H1 (cell line): ENCODE data around the gene EGFL6.

Source experiments
- BRCA1 ChIP-seq: IDR thresholded peaks from 2 replicates; pipeline ENCODE4 v1.6.1; 2012; ENCODE audit warnings: low read depth, low read length, improper control_type of control experiment
- CHD2 ChIP-seq: IDR thresholded peaks from 2 replicates; pipeline ENCODE4 v1.6.1; 2012; ENCODE audit warnings: low read length, improper control_type of control experiment
- E2F6 ChIP-seq: IDR thresholded peaks from 2 replicates; pipeline ENCODE4 v1.6.1; 2012; ENCODE audit warnings: inconsistent platforms
- EZH2 ChIP-seq: fragments of 200-600 bp; sonication (generic); IDR thresholded peaks from 2 replicates; pipeline ENCODE4 v1.7.1; 2012; ENCODE audit warnings: low read depth, mild to moderate bottlenecking, moderate library complexity, low read length, inconsistent platforms; ENCODE audit not compliant: severe bottlenecking
- HDAC6 ChIP-seq: IDR thresholded peaks from one replicate; pipeline ENCODE4 v1.7.1; 2012; ENCODE audit warnings: low read depth, mild to moderate bottlenecking, inconsistent platforms, low read length, moderate library complexity
- POLR2A ChIP-seq, 2 experiments: IDR thresholded peaks; 1 replicate in 1 of 2; 2 replicates in 1 of 2; pipeline ENCODE4 v1.6.1; 2011; ENCODE audit warnings: low read depth in 2 of 2, low read length in 2 of 2, mild to moderate bottlenecking in 2 of 2; ENCODE audit errors: control extremely low read depth in 1 of 2
- POLR2AphosphoS5 ChIP-seq: IDR thresholded peaks from 2 replicates; pipeline ENCODE4 v1.6.1; 2011; ENCODE audit warnings: low read depth, low read length
- RNF2 ChIP-seq: fragments of 200-900, 300-1000 bp; sonication (generic); IDR thresholded peaks from 2 replicates; pipeline ENCODE4 v1.7.1; 2016; ENCODE audit warnings: borderline replicate concordance, low read depth, mild to moderate bottlenecking, antibody characterized with exemption, low read length; ENCODE audit not compliant: poor library complexity, severe bottlenecking; ENCODE audit errors: missing control alignments
- SRF ChIP-seq: IDR thresholded peaks from 2 replicates; pipeline ENCODE4 v1.6.1; 2011; ENCODE audit warnings: mild to moderate bottlenecking, low read depth, low read length, moderate library complexity
- TAF1 ChIP-seq: IDR thresholded peaks from 2 replicates; pipeline ENCODE4 v1.6.1; 2011; ENCODE audit warnings: mild to moderate bottlenecking, low read depth, low read length
- TF ChIP-seq, protein P1 (sequence below), 3 experiments: IDR thresholded peaks; 1 replicate in 2 of 3; 2 replicates in 1 of 3; pipeline versions ENCODE4 v1.5.1 to v1.6.1; 2011; ENCODE audit warnings: low read length in 3 of 3, mild to moderate bottlenecking in 3 of 3, inconsistent platforms in 2 of 3, low read depth in 1 of 3, moderate library complexity in 1 of 3; ENCODE audit not compliant: insufficient read depth in 1 of 3; ENCODE audit errors: control extremely low read depth in 1 of 3
- TF ChIP-seq, protein P2 (sequence below): IDR thresholded peaks from 2 replicates; pipeline ENCODE4 v1.6.1; 2011; ENCODE audit warnings: low read length, improper control_type of control experiment

DNA sequence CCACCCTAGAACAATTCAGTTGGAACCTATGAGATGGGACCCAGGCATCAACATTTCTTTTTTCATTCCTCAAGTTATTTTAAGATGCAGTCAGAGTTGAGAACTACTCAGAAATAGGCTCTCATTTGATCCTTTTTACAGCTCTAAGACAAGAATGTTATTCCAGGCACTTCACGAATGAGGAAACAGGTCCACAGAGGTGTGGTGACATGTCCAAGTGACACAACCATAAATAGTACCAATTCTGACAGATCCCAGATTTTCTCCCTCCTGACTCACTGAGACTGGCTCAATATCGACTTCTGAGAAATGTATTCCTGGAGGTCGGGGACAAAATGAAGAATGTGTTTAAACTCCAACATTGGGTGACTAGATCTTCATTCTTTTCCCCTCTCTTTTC is 94.6 kb downstream of the EGFL6 start:
- no peak for TF ChIP-seq CHD2
- no peak for TF ChIP-seq POLR2A (IDR thresholded peaks at IDR 0.05; ENCODE audit: control extremely low read depth in 1 of 2, low read depth in 2 of 2, low read length in 2 of 2)
- no peak for TF ChIP-seq SRF
- TF ChIP-seq, protein P1, sequence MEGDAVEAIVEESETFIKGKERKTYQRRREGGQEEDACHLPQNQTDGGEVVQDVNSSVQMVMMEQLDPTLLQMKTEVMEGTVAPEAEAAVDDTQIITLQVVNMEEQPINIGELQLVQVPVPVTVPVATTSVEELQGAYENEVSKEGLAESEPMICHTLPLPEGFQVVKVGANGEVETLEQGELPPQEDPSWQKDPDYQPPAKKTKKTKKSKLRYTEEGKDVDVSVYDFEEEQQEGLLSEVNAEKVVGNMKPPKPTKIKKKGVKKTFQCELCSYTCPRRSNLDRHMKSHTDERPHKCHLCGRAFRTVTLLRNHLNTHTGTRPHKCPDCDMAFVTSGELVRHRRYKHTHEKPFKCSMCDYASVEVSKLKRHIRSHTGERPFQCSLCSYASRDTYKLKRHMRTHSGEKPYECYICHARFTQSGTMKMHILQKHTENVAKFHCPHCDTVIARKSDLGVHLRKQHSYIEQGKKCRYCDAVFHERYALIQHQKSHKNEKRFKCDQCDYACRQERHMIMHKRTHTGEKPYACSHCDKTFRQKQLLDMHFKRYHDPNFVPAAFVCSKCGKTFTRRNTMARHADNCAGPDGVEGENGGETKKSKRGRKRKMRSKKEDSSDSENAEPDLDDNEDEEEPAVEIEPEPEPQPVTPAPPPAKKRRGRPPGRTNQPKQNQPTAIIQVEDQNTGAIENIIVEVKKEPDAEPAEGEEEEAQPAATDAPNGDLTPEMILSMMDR (IDR thresholded peaks at IDR 0.05; ENCODE audit: control extremely low read depth in 1 of 3, insufficient read depth in 1 of 3, low read depth in 1 of 3, low read length in 3 of 3), result no peak
- TF ChIP-seq BRCA1, result no peak
- no peak for TF ChIP-seq TAF1
- no peak for TF ChIP-seq POLR2AphosphoS5
- no peak for TF ChIP-seq EZH2
- TF ChIP-seq E2F6, result no peak
- TF ChIP-seq HDAC6, result no peak
- TF ChIP-seq, protein P2, sequence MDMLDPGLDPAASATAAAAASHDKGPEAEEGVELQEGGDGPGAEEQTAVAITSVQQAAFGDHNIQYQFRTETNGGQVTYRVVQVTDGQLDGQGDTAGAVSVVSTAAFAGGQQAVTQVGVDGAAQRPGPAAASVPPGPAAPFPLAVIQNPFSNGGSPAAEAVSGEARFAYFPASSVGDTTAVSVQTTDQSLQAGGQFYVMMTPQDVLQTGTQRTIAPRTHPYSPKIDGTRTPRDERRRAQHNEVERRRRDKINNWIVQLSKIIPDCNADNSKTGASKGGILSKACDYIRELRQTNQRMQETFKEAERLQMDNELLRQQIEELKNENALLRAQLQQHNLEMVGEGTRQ, result no peak
- no peak for TF ChIP-seq RNF2
